Gastroesophageal sphincter (tissue), 4 donors: Measurements from ENCODE around the gene ZNF487. TPM values are rescaled to one million over a fixed set of nuclear protein-coding genes. Genes with fewer than 3 reads are reported as not detected.

Experiments
- ATAC-seq: fragments of 150-250 bp; one replicate; pipeline ENCODE4 v1.9.1; 2016; ENCODE audit warnings: mild to moderate bottlenecking, moderate library complexity
- H3K27ac ChIP-seq, 4 donors: fragments of 200-600 bp; sonication (generic) in 3 of 4; 1 replicate in 3 of 4; 2 replicates in 1 of 4; pipeline ENCODE4 v1.5.1; 2016 to 2019
- H3K27me3 ChIP-seq: fragments of 200-600 bp; sonication (generic); one replicate; pipeline ENCODE4 v1.5.1; 2019
- H3K36me3 ChIP-seq, 2 donors: fragments of 200-600 bp; sonication (generic); one replicate each; pipeline ENCODE4 v1.5.1; 2019; ENCODE audit warnings: control low read depth in 1 of 2
- H3K4me1 ChIP-seq, 3 donors: fragments of 200-600 bp; sonication (generic); 1 replicate in 2 of 3; 2 replicates in 1 of 3; pipeline ENCODE4 v1.5.1; 2016 to 2019; ENCODE audit warnings: control low read depth in 2 of 3
- H3K4me3 ChIP-seq, 2 donors: fragments of 200-600 bp; sonication (generic); one replicate each; pipeline ENCODE4 v1.5.1; 2019; ENCODE audit warnings: mild to moderate bottlenecking in 1 of 2, moderate library complexity in 1 of 2
- H3K9me3 ChIP-seq, 3 donors: fragments of 200-600 bp; sonication (generic); one replicate each; pipeline ENCODE4 v1.5.1; 2017 to 2019; ENCODE audit warnings: control low read depth in 2 of 3
- CTCF ChIP-seq, 4 experiments: fragments of 200-600 bp in 2 of 4; fragments of 450-650 bp in 2 of 4; sonication (generic) in 1 of 4; IDR thresholded peaks; one replicate each; pipeline ENCODE4 v1.5.1; 2017 to 2019; ENCODE audit warnings: antibody characterized with exemption in 4 of 4, mild to moderate bottlenecking in 2 of 4, moderate library complexity in 2 of 4
- EP300 ChIP-seq: sonication (generic); formaldehyde crosslinking; IDR thresholded peaks from one replicate; pipeline ENCODE4 v1.6.1; 2017; ENCODE audit warnings: antibody characterized with exemption, mild to moderate bottlenecking
- POLR2A ChIP-seq, 2 donors: fragments of 450-650 bp; IDR thresholded peaks; one replicate each; pipeline ENCODE4 v1.6.1; 2017; ENCODE audit warnings: antibody characterized with exemption in 2 of 2, mild to moderate bottlenecking in 2 of 2, moderate library complexity in 1 of 2
- POLR2AphosphoS5 ChIP-seq: sonication (generic); formaldehyde crosslinking; IDR thresholded peaks from one replicate; pipeline ENCODE4 v1.6.1; 2017; ENCODE audit warnings: antibody characterized with exemption
- WGBS, 2 donors: methylation state at CpG; one replicate each; pipeline ENCODE4 v1.1.5; 2018; ENCODE audit warnings: low coverage in 1 of 2; 5-methylcytosine and 5-hydroxymethylcytosine counted together
- total RNA-seq, 4 donors: library from RNA; depleted of rRNA; stranded (reverse); fragments of >200 nt; gene quantifications; one replicate each; pipeline ENCODE4 v1.1.0, GENCODE V29; 2016

The ZNF487 gene
- total RNA-seq, 4 donors from 2014 or later = 5.1 to 22.4 (median 14.0) TPM

GRCh38 chr10:43398939-43399319 is 38.0 kb upstream of the ZNF487 start:
- peak overlapping the region in 1 of 4 donors; percentile 99 for H3K27ac ChIP-seq

GRCh38 chr10:43399320-43400310 is 37.3 kb upstream of the ZNF487 start:
- ATAC-seq = no peak
- 82 to 84% methylated on average over 4 to 5 of the region's 5 CpGs for WGBS, 2 donors
- no peak for TF ChIP-seq CTCF (IDR thresholded peaks at IDR 0.05)
- TF ChIP-seq POLR2AphosphoS5 = no peak
- no peak for TF ChIP-seq EP300
- TF ChIP-seq POLR2A (IDR thresholded peaks at IDR 0.05) = no peak
- H3K9me3 ChIP-seq = no peaks in the 10 kb centered on the region
- no peaks in the 10 kb centered on the region for H3K27me3 ChIP-seq
- H3K4me3 ChIP-seq = no peak overlapping the region
- H3K4me1 ChIP-seq = peaks cover 0 to 95% (median 58%) of the 10 kb centered on the region in 3 donors
- H3K27ac ChIP-seq = peak overlapping the region in 1 of 4 donors; percentile 99
- H3K36me3 ChIP-seq = peaks cover 0 to 28% of the 10 kb centered on the region in 2 donors

More at GRCh38 chr10:43398939-43399319, 38.0 kb upstream of the ZNF487 start:
- ATAC-seq = no peak
- H3K27me3 ChIP-seq = no peaks in the 10 kb centered on the region
- H3K4me3 ChIP-seq = no peak overlapping the region
- H3K4me1 ChIP-seq = peaks cover 0 to 95% (median 54%) of the 10 kb centered on the region in 3 donors
- no peaks in the 10 kb centered on the region for H3K9me3 ChIP-seq
- peaks cover 0 to 34% of the 10 kb centered on the region in 2 donors for H3K36me3 ChIP-seq
- 66% methylated on average over 2 of the region's 2 CpGs; no CpG with 5 or more reads in 1 of the 2 donors for WGBS, 2 donors
- TF ChIP-seq POLR2A (IDR thresholded peaks at IDR 0.05) (no peak), EP300 (no peak), CTCF (IDR thresholded peaks at IDR 0.05) (no peak), POLR2AphosphoS5 (no peak)

GRCh38 chr10:43401627-43402026 is 35.3 kb upstream of the ZNF487 start:
- Histone ChIP-seq H3K27ac (no peak overlapping the region), H3K4me1 (peaks cover 7 to 95% (median 63%) of the 10 kb centered on the region in 3 donors)

GRCh38 chr10:43402176-43402575 is 34.7 kb upstream of the ZNF487 start:
- WGBS, 2 donors = 50 to 54% methylated on average over 4 of the region's 4 CpGs

More at GRCh38 chr10:43401627-43402026, 35.3 kb upstream of the ZNF487 start:
- no peak for TF ChIP-seq POLR2A (IDR thresholded peaks at IDR 0.05)
- no peak for TF ChIP-seq POLR2AphosphoS5
- no peak for TF ChIP-seq EP300
- TF ChIP-seq CTCF (IDR thresholded peaks at IDR 0.05) = no peak
- peaks cover 0 to 22% of the 10 kb centered on the region in 2 donors for H3K36me3 ChIP-seq
- H3K27me3 ChIP-seq = no peaks in the 10 kb centered on the region
- ATAC-seq = no peak
- no peaks in the 10 kb centered on the region for H3K9me3 ChIP-seq
- WGBS, 2 donors = 100% methylated on average over 2 of the region's 2 CpGs
- H3K4me3 ChIP-seq = no peak overlapping the region

More at GRCh38 chr10:43402176-43402575, 34.7 kb upstream of the ZNF487 start:
- ATAC-seq = no peak
- Histone ChIP-seq H3K36me3 (peaks cover 0 to 22% of the 10 kb centered on the region in 2 donors), H3K27me3 (no peaks in the 10 kb centered on the region), H3K9me3 (no peaks in the 10 kb centered on the region), H3K4me1 (peaks cover 7 to 96% (median 63%) of the 10 kb centered on the region in 3 donors), H3K4me3 (no peak overlapping the region), H3K27ac (no peak overlapping the region)
- TF ChIP-seq EP300 = no peak
- no peak for TF ChIP-seq POLR2A (IDR thresholded peaks at IDR 0.05)
- no peak for TF ChIP-seq CTCF (IDR thresholded peaks at IDR 0.05)
- no peak for TF ChIP-seq POLR2AphosphoS5
